KMS-11 (cell line): ENCODE results near the gene CFAP221.

ENCODE experiments used
- H2AFZ ChIP-seq: fragments of 200-600 bp; sonication (generic); 2 replicates; pipeline ENCODE4 v1.6.1; 2016; ENCODE audit warnings: antibody characterized with exemption, mixed run types, low read depth
- H3K27ac ChIP-seq: fragments of 200-600 bp; sonication (generic); 2 replicates; pipeline ENCODE4 v1.6.1; 2016; ENCODE audit warnings: mild to moderate bottlenecking, mixed run types
- H3K27me3 ChIP-seq: fragments of 200-600 bp; sonication (generic); 2 replicates; pipeline ENCODE4 v1.6.1; 2017; ENCODE audit warnings: mild to moderate bottlenecking, low read depth, mixed run types, moderate library complexity; ENCODE audit not compliant: insufficient read depth
- H3K36me3 ChIP-seq: fragments of 200-600 bp; sonication (generic); 2 replicates; pipeline ENCODE4 v1.6.1; 2017; ENCODE audit warnings: mild to moderate bottlenecking, mixed run types; ENCODE audit not compliant: insufficient read depth
- H3K4me1 ChIP-seq: fragments of 200-600 bp; sonication (generic); 2 replicates; pipeline ENCODE4 v1.6.1; 2016; ENCODE audit warnings: mild to moderate bottlenecking, low read depth, mixed run types; ENCODE audit not compliant: poor library complexity, severe bottlenecking
- H3K4me2 ChIP-seq: fragments of 200-600 bp; sonication (generic); 2 replicates; pipeline ENCODE4 v1.7.0; 2016; ENCODE audit warnings: mild to moderate bottlenecking, mixed run types
- H3K4me3 ChIP-seq: fragments of 200-600 bp; sonication (generic); IDR thresholded peaks from 2 replicates; pipeline ENCODE4 v1.6.1; 2017; ENCODE audit warnings: low read depth, low read length, mixed read lengths; ENCODE audit not compliant: insufficient read depth
- H3K79me2 ChIP-seq: fragments of 200-600 bp; sonication (generic); 2 replicates; pipeline ENCODE4 v1.6.1; 2016; ENCODE audit warnings: low read depth, mixed run types; ENCODE audit not compliant: insufficient read depth
- H3K9ac ChIP-seq: fragments of 200-600 bp; sonication (generic); 2 replicates; pipeline ENCODE4 v1.6.1; 2016; ENCODE audit warnings: mild to moderate bottlenecking, mixed run types
- H4K20me1 ChIP-seq: fragments of 200-600 bp; sonication (generic); 2 replicates; pipeline ENCODE4 v1.6.1; 2016; ENCODE audit warnings: mild to moderate bottlenecking, mixed run types; ENCODE audit not compliant: insufficient read depth
- CTCF ChIP-seq: fragments of 200-600 bp; sonication (generic); conservative IDR thresholded peaks from 2 replicates; pipeline ENCODE4 v1.6.1; 2017; ENCODE audit warnings: low read depth, mild to moderate bottlenecking, antibody characterized with exemption, low read length, moderate library complexity, mixed read lengths

The CFAP221 gene

GRCh38 chr2:119692310-119692709 lies 148.1 kb downstream of the CFAP221 start:
- Histone ChIP-seq H3K4me2 (no peak overlapping the region), H2AFZ (no peak overlapping the region), H3K9ac (no peak overlapping the region), H4K20me1 (no peaks in the 10 kb centered on the region), H3K27me3 (no peaks in the 10 kb centered on the region), H3K27ac (no peak overlapping the region), H3K4me3 (no peak overlapping the region), H3K79me2 (no peaks in the 10 kb centered on the region), H3K4me1 (peaks cover 18% of the 10 kb centered on the region), H3K36me3 (no peaks in the 10 kb centered on the region)
- no peak for TF ChIP-seq CTCF

GRCh38 chr2:119692954-119693353 lies 148.7 kb downstream of the CFAP221 start:
- no peaks in the 10 kb centered on the region for H3K79me2 ChIP-seq
- no peak overlapping the region for H3K4me2 ChIP-seq
- no peaks in the 10 kb centered on the region for H4K20me1 ChIP-seq
- no peaks in the 10 kb centered on the region for H3K27me3 ChIP-seq
- H3K9ac ChIP-seq: no peak overlapping the region
- no peak for TF ChIP-seq CTCF
- no peaks in the 10 kb centered on the region for H3K36me3 ChIP-seq
- no peak overlapping the region for H2AFZ ChIP-seq
- peaks cover 23% of the 10 kb centered on the region for H3K4me1 ChIP-seq
- H3K27ac ChIP-seq: no peak overlapping the region
- H3K4me3 ChIP-seq: no peak overlapping the region

GRCh38 chr2:119693567-119693966 lies 149.3 kb downstream of the CFAP221 start:
- Histone ChIP-seq H3K4me3 (no peak overlapping the region), H3K27me3 (no peaks in the 10 kb centered on the region), H3K27ac (no peak overlapping the region), H3K36me3 (no peaks in the 10 kb centered on the region), H4K20me1 (no peaks in the 10 kb centered on the region), H3K4me1 (peaks cover 26% of the 10 kb centered on the region), H3K79me2 (no peaks in the 10 kb centered on the region), H3K4me2 (no peak overlapping the region), H2AFZ (no peak overlapping the region), H3K9ac (no peak overlapping the region)
- TF ChIP-seq CTCF: no peak

GRCh38 chr2:119693967-119694366 lies 149.7 kb downstream of the CFAP221 start:
- Histone ChIP-seq H3K4me3 (no peak overlapping the region), H3K27me3 (no peaks in the 10 kb centered on the region), H3K9ac (no peak overlapping the region), H4K20me1 (no peaks in the 10 kb centered on the region), H3K36me3 (no peaks in the 10 kb centered on the region), H3K27ac (no peak overlapping the region), H2AFZ (no peak overlapping the region), H3K4me1 (peaks cover 26% of the 10 kb centered on the region), H3K79me2 (no peaks in the 10 kb centered on the region), H3K4me2 (no peak overlapping the region)
- no peak for TF ChIP-seq CTCF
